Heart right ventricle (tissue), 16 donors: ENCODE data around the gene OR10A4. TPM values are rescaled to one million over a fixed set of nuclear protein-coding genes. Genes with fewer than 3 reads are reported as not detected.
"Not testable (repeated sequence)": the region's sequence is repeated elsewhere in the genome, so short reads cannot be mapped to it uniquely, and the experiment has no call there.

Experiments
- ATAC-seq, 8 donors: fragments of 200-7000 bp; cut with Tn5 transposase; one replicate each; pipeline ENCODE4 v1.9.1; 2020; ENCODE audit warnings: mild to moderate bottlenecking in 8 of 8, moderate library complexity in 8 of 8, moderate number of reproducible peaks in 1 of 8
- DNase-seq, 2 donors: peaks; one replicate each; pipeline ENCODE4 v3.0.0-alpha.2; 2020
- H3K27ac ChIP-seq, 10 donors: fragments of 200-600 bp; sonication (generic) in 2 of 10; one replicate each; pipeline versions ENCODE4 v1.5.0 to v1.8.0; 2020 to 2022; ENCODE audit warnings: mild to moderate bottlenecking in 3 of 10
- H3K27me3 ChIP-seq, 7 donors: fragments of 200-600 bp; one replicate each; pipeline ENCODE4 v1.8.0; 2021 to 2022; ENCODE audit warnings: mild to moderate bottlenecking in 2 of 7
- H3K36me3 ChIP-seq, 9 donors: fragments of 200-600 bp; sonication (generic) in 1 of 9; one replicate each; pipeline versions ENCODE4 v1.5.0 to v1.8.0; 2020 to 2022; ENCODE audit warnings: mild to moderate bottlenecking in 2 of 9
- H3K4me1 ChIP-seq, 9 donors: fragments of 200-600 bp; sonication (generic) in 1 of 9; one replicate each; pipeline versions ENCODE4 v1.5.0 to v1.8.0; 2020 to 2022; ENCODE audit warnings: mild to moderate bottlenecking in 4 of 9
- H3K4me3 ChIP-seq, 10 donors: fragments of 200-600 bp; sonication (generic) in 2 of 10; one replicate each; pipeline versions ENCODE4 v1.5.0 to v1.8.0; 2020 to 2022; ENCODE audit warnings: mild to moderate bottlenecking in 7 of 10, moderate library complexity in 2 of 10
- H3K9me3 ChIP-seq, 11 donors: fragments of 200-600 bp in 10 of 11; sonication (generic) in 2 of 11; one replicate each; pipeline versions ENCODE4 v1.5.0 to v1.8.0; 2013 to 2022; ENCODE audit warnings: mild to moderate bottlenecking in 2 of 11, control low read depth in 1 of 11, moderate library complexity in 1 of 11
- WGBS, 2 donors: extraction: QIAGEN DNeasy Blood & Tissue Kit; methylation state at CpG; one replicate each; pipeline ENCODE4 v1.1.7; 2013; ENCODE audit warnings: inconsistent platforms in 1 of 2; 5-methylcytosine and 5-hydroxymethylcytosine counted together
- intact Hi-C, 10 donors: fragments of 100-400 bp; cut with DNase I; formaldehyde crosslinking; loops; one replicate each; pipeline versions ENCODE4 v1.11.1 to v1.14.2; 2022
- polyA plus RNA-seq, 2 donors: library from polyadenylated mRNA; stranded (reverse); fragments of 200-250 nt; gene quantifications; one replicate each; pipeline ENCODE4 v1.2.3, GENCODE V29; 2013
- total RNA-seq, 10 donors: library from RNA; stranded (reverse); fragmentation: NEBNext Ultra II Directional in 3 of 10; extraction: Animal tissue kit (Norgen Biotek cat#: 25700) in 3 of 10; gene quantifications; one replicate each; pipeline versions ENCODE4 v1.2.1 to v1.2.4, GENCODE V29; 2021 to 2023
- TF ChIP-seq, protein P1 (sequence below), 9 donors: fragments of 200-600 bp; sonication (generic) in 2 of 9; IDR thresholded peaks; one replicate each; pipeline versions ENCODE4 v1.5.0 to v1.8.0; 2021 to 2022; ENCODE audit warnings: antibody characterized with exemption in 9 of 9, mild to moderate bottlenecking in 5 of 9, moderate library complexity in 1 of 9
- donor health status: Arrhythmogenic right ventricular cardiomyopathy.
- donor health status: ischemic (EF 13 %, LVEDD 7.1; RV severe dilation, severe dysfunction).
- donor health status: healthy with polysubstance abuse.
- donor health status: DM: no; HTN: yes; CAD: no.
- donor health status: DM: no; HTN: no; CAD: no.
- donor health status: ischemic (EF 25% LVEDD 6.9; RV normal size, moderate dysfunction).
- donor health status: ischemic (EF 25% LVEDD 5.7; RV mildly dilated, moderate dysfunction).
- donor health status: healthy.
- donor health status: DM: yes; HTN: yes; CAD: no.
- donor health status: Ischemic cardiomyopathy.
- donor health status: ischemic (EF 35%, LVEDD 5.7; RV mildly dilated, moderate dysfunction).
- donor health status: nonischemic (EF 11% LVEDD 7.7; RV severe dilation, severe dysfunction).
- donor health status: DM: yes; HTN: yes; CAD: no.
- donor health status: PGD.
- donor health status: ischemic (EF 29% LVEDD 5.4; RV normal size, mild dysfunction).
- donor health status: nonischemic (EF 23%, LVEDD 6.1; RV moderate dilation, normal function).

OR10A4 gene
- total and polyA plus RNA-seq, 12 donors, result not detected

DNA sequence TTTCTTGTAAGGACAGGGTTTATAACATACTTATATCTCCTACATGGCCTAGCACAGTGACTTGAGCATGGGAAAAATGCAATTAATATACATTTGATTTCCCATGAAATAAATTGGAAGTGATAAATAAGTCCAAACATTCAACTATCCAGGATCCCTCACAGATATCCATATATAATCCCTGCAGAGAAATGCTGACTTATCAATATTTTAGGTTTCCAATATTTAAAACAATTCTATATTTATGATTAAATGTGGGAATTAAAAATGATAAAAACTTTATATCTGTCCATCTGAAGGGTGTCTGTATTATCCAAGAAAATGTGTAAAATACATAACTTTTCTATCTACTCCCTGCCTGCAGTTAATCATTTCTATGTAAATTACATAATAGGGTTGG is 6.3 kb downstream of the OR10A4 start:
- H3K27ac ChIP-seq, result no peak overlapping the region
- H3K27me3 ChIP-seq, result no peaks in the 10 kb centered on the region
- ATAC-seq (no peak), DNase-seq (no peak)
- intact Hi-C loops, result no loop called here
- no peak overlapping the region for H3K4me3 ChIP-seq
- H3K4me1 ChIP-seq, result no peaks in the 10 kb centered on the region
- TF ChIP-seq, protein P1, sequence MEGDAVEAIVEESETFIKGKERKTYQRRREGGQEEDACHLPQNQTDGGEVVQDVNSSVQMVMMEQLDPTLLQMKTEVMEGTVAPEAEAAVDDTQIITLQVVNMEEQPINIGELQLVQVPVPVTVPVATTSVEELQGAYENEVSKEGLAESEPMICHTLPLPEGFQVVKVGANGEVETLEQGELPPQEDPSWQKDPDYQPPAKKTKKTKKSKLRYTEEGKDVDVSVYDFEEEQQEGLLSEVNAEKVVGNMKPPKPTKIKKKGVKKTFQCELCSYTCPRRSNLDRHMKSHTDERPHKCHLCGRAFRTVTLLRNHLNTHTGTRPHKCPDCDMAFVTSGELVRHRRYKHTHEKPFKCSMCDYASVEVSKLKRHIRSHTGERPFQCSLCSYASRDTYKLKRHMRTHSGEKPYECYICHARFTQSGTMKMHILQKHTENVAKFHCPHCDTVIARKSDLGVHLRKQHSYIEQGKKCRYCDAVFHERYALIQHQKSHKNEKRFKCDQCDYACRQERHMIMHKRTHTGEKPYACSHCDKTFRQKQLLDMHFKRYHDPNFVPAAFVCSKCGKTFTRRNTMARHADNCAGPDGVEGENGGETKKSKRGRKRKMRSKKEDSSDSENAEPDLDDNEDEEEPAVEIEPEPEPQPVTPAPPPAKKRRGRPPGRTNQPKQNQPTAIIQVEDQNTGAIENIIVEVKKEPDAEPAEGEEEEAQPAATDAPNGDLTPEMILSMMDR (IDR thresholded peaks at IDR 0.05), result no peak
- peaks cover 0 to 3% (median 0%) of the 10 kb centered on the region in 11 donors for H3K9me3 ChIP-seq
- H3K36me3 ChIP-seq, result no peaks in the 10 kb centered on the region

DNA sequence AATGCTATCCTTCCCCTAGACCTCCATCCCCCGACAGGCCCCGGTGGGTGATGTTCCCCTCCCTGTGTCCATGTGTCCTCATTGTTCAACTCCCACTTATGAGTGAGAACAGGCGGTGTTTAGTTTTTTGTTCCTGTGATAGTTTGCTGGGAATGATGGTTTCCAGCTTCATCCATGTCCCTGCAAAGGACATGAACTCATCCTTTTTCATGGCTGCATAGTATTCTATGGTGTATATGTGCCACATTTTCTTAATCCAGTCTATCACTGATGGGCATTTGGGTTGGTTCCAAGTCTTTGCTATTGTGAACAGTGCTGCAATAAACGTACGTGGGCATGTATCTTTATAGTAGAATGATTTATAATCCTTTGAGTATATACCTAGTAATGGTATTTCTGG is 11.3 kb downstream of the OR10A4 start:
- H3K9me3 ChIP-seq, result peaks cover 0 to 16% (median 0%) of the 10 kb centered on the region in 11 donors
- 86 to 93% methylated on average over 5 of the region's 5 CpGs for WGBS, 2 donors
- H3K27me3 ChIP-seq, intact Hi-C loops, H3K27ac ChIP-seq, H3K4me1 ChIP-seq, H3K36me3 ChIP-seq, DNase-seq, H3K4me3 ChIP-seq, ATAC-seq: not testable (repeated sequence)

DNA sequence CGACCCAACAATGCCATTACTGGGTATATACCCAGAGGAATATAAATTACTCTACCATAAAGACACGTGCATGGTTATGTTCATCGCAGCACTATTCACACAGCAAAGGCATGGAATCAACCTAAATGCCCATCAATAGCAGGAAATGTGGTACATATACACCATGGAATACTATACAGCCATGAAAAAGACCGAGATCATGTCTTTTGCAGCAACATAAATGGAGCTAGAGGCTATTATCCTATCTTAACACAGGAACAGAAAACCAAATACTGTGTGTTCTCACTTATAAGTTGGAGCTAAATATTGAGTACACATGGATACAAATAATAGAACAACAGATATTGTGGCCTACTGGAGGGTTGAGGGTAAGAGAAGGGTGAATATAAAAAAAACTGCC is 12.4 kb downstream of the OR10A4 start:
- no peaks in the 10 kb centered on the region for H3K36me3 ChIP-seq
- H3K4me1 ChIP-seq, result no peaks in the 10 kb centered on the region
- TF ChIP-seq, protein P1 (IDR thresholded peaks at IDR 0.05), result no peak
- no peak for ATAC-seq
- intact Hi-C loops, result no loop called here
- WGBS, 2 donors, result 87 to 90% methylated on average over 4 of the region's 4 CpGs
- peaks cover 0 to 16% (median 0%) of the 10 kb centered on the region in 11 donors for H3K9me3 ChIP-seq
- no peak overlapping the region for H3K27ac ChIP-seq
- H3K27me3 ChIP-seq, result no peaks in the 10 kb centered on the region
- no peak for DNase-seq
- no peak overlapping the region for H3K4me3 ChIP-seq

DNA sequence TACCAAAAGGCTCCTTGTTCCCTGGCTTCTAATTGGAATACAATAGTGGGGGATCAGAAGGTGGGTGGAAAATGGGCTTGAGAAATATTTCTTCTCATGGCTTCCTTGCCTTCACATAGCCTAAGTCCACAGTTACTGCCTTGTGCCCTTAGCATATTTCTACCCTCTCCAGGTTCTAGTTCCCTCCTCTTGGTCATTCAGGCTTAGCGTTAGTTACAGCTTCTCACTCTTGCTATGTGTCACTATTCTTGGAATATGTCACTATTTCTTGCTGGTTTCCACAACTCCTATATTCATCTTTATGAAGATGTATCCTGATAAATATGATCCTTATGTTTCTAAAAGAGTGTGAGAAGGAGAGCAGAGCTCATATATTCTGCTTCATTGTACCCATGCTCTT is 13.4 kb downstream of the OR10A4 start:
- TF ChIP-seq, protein P1 (IDR thresholded peaks at IDR 0.05), result no peak
- ATAC-seq, result no peak
- intact Hi-C loops, result no loop called here
- DNase-seq, result no peak
- Histone ChIP-seq H3K4me3 (no peak overlapping the region), H3K27me3 (no peaks in the 10 kb centered on the region), H3K36me3 (no peaks in the 10 kb centered on the region), H3K27ac (no peak overlapping the region), H3K4me1 (no peaks in the 10 kb centered on the region), H3K9me3 (peaks cover 0 to 16% (median 0%) of the 10 kb centered on the region in 11 donors)
- 82 to 85% methylated on average over 1 of the region's 1 CpG for WGBS, 2 donors

DNA sequence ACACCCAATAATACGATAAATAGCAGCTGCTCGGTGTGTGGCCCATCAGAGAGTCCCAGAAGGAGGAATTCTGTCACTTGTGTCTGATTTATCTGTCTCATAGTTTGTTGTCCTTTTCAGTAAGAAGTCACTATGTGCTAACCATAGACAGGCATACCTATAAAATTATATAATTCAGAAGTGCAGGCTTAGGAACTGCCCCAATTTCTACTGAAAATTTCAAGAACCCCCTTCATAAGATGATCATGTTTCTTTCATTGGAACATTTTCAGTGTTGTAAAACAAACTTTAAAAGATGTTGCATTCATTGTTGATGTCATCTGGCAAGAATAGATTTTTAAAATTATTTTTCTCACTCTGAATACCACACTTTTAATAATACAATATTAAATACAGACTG is 16.0 kb downstream of the OR10A4 start, which contains the start of gene OR2D2:
Gene OR2D2 (minus strand): TSS at position 101 of the 400 bp plus-strand sequence. CDS start 0 bp downstream, at position 101.
- ATAC-seq (no peak), DNase-seq (no peak)
- WGBS, 2 donors, result 78 to 90% methylated on average over 2 of the region's 2 CpGs
- Histone ChIP-seq H3K27me3 (no peaks in the 10 kb centered on the region), H3K36me3 (no peaks in the 10 kb centered on the region), H3K4me3 (no peak within 1 kb of the TSS), H3K9me3 (peaks cover 0 to 16% (median 0%) of the 10 kb centered on the region in 11 donors), H3K27ac (no peak within 1 kb of the TSS), H3K4me1 (no peaks in the 10 kb centered on the region)
- TF ChIP-seq, protein P1 (IDR thresholded peaks at IDR 0.05), result no peak
- intact Hi-C loops, result no loop called here
